Measurements from ENCODE around the gene TREML1.
"Not testable (repeated sequence)": the region's sequence is repeated elsewhere in the genome, so short reads cannot be mapped to it uniquely, and the experiment has no call there.

TREML1 gene

DNA sequence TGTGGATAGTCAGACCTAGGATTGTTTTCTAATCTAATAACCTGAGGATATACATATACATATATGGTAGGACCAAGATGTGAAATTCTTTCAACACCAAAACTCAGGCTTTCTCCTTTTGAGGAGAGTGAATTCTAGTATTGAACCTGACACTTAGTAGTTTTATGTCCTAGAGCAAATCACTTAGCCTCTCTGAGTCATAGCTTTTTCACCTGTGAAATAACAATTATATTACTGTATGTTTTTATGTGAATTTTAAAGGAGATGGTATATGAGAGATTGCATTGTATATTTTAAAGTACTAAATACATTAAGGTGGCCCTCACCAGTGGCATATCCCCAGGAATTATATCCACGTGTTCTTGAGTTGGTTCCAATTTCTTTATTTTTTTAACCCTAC is 34.6 kb downstream of the TREML1 start:
- Histone ChIP-seq H3K27ac (ENCODE audit: extremely low read depth, low read depth, low read length) (no peak overlapping the region), H3K36me3 (ENCODE audit: control insufficient read depth in 2 of 2, insufficient read depth in 1 of 2, low read length in 2 of 2) (no peaks in the 10 kb centered on the region), H3K9me3 (ENCODE audit: control insufficient read depth, insufficient read depth, low read depth, low read length) (no peaks in the 10 kb centered on the region), H3K4me1 (ENCODE audit: control insufficient read depth, insufficient read depth, low read length) (no peaks in the 10 kb centered on the region), H3K4me3 (ENCODE audit: low read depth, low read length) (no peak overlapping the region)
- ChIA-PET CTCF (interaction anchor here (0.6 to 0.7 kb wide), 2 partner anchors 126 to 230 kb away, joined by 3 read pairs; no protein-coding TSS in a partner anchor), POLR2A (no interaction called here)
- TF ChIP-seq OVOL3 (tag by site-specific recombination; IDR thresholded peaks at IDR 0.05) = no peak
- TF ChIP-seq, protein P1, sequence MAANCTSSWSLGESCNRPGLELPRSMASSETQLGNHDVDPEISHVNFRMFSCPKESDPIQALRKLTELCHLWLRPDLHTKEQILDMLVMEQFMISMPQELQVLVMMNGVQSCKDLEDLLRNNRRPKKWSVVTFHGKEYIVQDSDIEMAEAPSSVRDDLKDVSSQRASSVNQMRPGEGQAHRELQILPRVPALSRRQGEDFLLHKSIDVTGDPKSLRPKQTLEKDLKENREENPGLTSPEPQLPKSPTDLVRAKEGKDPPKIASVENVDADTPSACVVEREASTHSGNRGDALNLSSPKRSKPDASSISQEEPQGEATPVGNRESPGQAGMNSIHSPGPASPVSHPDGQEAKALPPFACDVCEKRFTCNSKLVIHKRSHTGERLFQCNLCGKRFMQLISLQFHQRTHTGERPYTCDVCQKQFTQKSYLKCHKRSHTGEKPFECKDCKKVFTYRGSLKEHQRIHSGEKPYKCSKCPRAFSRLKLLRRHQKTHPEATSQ (tag by site-specific recombination; IDR thresholded peaks at IDR 0.05) = no peak
- TF ChIP-seq ZNF223 (tag by site-specific recombination; IDR thresholded peaks at IDR 0.05) = no peak
- no peak for TF ChIP-seq ZNF2 (tag by site-specific recombination; IDR thresholded peaks at IDR 0.05)
- TF ChIP-seq, protein P2, sequence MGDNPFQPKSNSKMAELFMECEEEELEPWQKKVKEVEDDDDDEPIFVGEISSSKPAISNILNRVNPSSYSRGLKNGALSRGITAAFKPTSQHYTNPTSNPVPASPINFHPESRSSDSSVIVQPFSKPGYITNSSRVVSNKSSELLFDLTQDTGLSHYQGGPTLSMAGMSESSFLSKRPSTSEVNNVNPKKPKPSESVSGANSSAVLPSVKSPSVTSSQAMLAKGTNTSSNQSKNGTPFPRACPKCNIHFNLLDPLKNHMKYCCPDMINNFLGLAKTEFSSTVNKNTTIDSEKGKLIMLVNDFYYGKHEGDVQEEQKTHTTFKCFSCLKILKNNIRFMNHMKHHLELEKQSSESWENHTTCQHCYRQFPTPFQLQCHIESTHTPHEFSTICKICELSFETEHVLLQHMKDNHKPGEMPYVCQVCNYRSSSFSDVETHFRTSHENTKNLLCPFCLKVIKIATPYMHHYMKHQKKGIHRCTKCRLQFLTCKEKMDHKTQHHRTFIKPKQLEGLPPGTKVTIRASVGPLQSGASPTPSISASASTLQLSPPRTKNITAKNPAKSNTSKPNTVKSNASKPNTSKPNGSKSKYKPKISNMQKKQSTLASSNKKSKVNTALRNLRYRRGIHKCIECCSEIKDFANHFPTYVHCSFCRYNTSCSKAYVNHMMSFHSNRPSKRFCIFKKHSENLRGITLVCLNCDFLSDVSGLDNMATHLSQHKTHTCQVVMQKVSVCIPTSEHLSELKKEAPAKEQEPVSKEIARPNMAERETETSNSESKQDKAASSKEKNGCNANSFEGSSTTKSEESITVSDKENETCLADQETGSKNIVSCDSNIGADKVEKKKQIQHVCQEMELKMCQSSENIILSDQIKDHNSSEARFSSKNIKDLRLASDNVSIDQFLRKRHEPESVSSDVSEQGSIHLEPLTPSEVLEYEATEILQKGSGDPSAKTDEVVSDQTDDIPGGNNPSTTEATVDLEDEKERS (tag by site-specific recombination; IDR thresholded peaks at IDR 0.05) = no peak
- TF ChIP-seq ZNF701 (tag by site-specific recombination; IDR thresholded peaks at IDR 0.05) = no peak
- TF ChIP-seq ZNF37A (tag by site-specific recombination; IDR thresholded peaks at IDR 0.05) = no peak
- TF ChIP-seq ZNF624 (tag by site-specific recombination; IDR thresholded peaks at IDR 0.05) = no peak
- TF ChIP-seq, protein P3, sequence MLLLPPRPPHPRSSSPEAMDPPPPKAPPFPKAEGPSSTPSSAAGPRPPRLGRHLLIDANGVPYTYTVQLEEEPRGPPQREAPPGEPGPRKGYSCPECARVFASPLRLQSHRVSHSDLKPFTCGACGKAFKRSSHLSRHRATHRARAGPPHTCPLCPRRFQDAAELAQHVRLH (tag by site-specific recombination; IDR thresholded peaks at IDR 0.05) = no peak
- TF ChIP-seq YY2 (tag by site-specific recombination; IDR thresholded peaks at IDR 0.05) = no peak
- TF ChIP-seq ZNF510 (tag by site-specific recombination; IDR thresholded peaks at IDR 0.05; ENCODE audit: insufficient replicate concordance) = no peak

DNA sequence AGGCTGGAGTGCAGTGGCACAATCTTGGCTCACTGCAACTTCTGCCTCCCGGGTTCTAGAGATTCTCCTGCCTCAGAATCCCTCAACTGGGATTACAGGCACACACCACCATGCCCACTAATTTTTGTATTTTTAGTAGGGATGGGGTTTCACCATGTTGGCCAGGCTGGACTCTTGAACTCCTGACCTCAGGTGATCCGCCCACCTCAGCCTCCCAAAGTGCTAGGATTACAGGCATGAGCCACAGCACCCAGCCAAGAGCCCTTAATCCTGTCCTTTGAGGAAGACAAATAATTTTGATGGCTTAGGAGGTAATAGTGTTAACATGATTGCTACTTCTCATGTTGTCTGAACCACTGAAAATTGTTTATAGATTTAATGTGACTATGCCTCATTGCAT is 39.1 kb downstream of the TREML1 start:
- H3K36me3 ChIP-seq (ENCODE audit: control insufficient read depth in 2 of 2, insufficient read depth in 1 of 2, low read length in 2 of 2); H3K27ac ChIP-seq (ENCODE audit: extremely low read depth, low read depth, low read length); POLR2A ChIA-PET; H3K9me3 ChIP-seq (ENCODE audit: control insufficient read depth, insufficient read depth, low read depth, low read length); H3K4me3 ChIP-seq (ENCODE audit: low read depth, low read length); H3K4me1 ChIP-seq (ENCODE audit: control insufficient read depth, insufficient read depth, low read length): not testable (repeated sequence)
- CTCF ChIA-PET = interaction anchor here (2.0 kb wide), 1 partner anchor 205 kb away, joined by 4 read pairs; no protein-coding TSS in a partner anchor

DNA sequence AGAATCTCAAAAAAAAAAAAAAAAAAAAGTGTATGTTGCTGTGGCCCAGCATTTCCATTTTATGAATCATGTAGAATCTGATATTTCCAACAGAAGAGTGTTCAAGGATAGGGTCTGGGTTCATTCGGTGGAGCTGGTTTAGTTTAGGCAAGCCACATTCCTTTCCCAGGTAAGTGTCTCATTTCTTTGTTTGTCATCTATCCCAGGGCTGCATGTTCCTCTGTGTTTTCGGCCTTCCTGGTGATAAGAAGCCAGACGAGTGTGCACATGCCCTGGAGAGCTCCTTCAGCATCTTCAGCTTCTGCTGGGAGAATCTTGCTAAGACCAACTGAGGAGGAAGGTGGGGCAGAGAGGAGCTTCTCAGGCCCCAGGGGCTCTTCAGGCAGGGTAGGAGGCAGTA is 43.1 kb downstream of the TREML1 start:
- Histone ChIP-seq H3K36me3 (ENCODE audit: control insufficient read depth in 2 of 2, insufficient read depth in 1 of 2, low read length in 2 of 2) (no peaks in the 10 kb centered on the region), H3K4me3 (ENCODE audit: low read depth, low read length) (no peak overlapping the region), H3K4me1 (ENCODE audit: control insufficient read depth, insufficient read depth, low read length) (no peaks in the 10 kb centered on the region), H3K27ac (ENCODE audit: extremely low read depth, low read depth, low read length) (no peak overlapping the region), H3K9me3 (ENCODE audit: control insufficient read depth, insufficient read depth, low read depth, low read length) (no peaks in the 10 kb centered on the region)
- CTCF ChIA-PET = no interaction called here
- POLR2A ChIA-PET = no interaction called here
- TF ChIP-seq ZNF426 (tag by site-specific recombination; IDR thresholded peaks at IDR 0.05) = no peak
- TF ChIP-seq ZNF121 (tag by site-specific recombination; IDR thresholded peaks at IDR 0.05) = no peak
- no peak for TF ChIP-seq ZNF791 (tag by site-specific recombination; IDR thresholded peaks at IDR 0.05)
- no peak for TF ChIP-seq ZBTB21 (tag by site-specific recombination; IDR thresholded peaks at IDR 0.05)
